Measurements from ENCODE around the gene TDRD9.

Gene TDRD9

GRCh38 chr14:104037074-104037473 is 108.8 kb downstream of the TDRD9 start:
- no peak for ATAC-seq

DNA sequence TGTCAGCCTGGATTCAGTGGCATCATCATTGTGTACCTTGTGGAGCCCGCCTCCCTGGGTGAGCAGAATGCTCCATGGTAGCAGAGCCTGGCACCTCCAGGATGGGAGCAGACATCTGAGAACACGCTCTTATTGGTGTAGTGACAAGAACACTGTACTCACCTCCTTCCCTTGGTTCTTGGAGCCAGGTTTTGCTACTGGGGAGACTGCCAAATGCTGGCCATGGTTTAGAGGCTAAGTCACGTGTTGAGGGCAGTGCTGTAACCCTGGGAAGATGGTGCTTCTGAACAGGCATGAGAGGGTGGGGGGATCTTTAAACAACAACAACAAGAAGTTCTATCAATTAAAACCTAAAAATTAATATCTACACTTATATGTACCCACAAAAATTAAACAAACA is 109.6 kb downstream of the TDRD9 start:
- ATAC-seq: no peak

- no peak for ATAC-seq
These were observed 111.0 kb downstream of the TDRD9 start for GRCh38 chr14:104039214-104039613.

GRCh38 chr14:104040539-104040938 is 112.3 kb downstream of the TDRD9 start:
- no peak for ATAC-seq

- no peak for ATAC-seq
These were observed 113.3 kb downstream of the TDRD9 start for GRCh38 chr14:104041430-104042104.

GRCh38 chr14:104044016-104044415 is 115.8 kb downstream of the TDRD9 start:
- no peak for ATAC-seq

DNA sequence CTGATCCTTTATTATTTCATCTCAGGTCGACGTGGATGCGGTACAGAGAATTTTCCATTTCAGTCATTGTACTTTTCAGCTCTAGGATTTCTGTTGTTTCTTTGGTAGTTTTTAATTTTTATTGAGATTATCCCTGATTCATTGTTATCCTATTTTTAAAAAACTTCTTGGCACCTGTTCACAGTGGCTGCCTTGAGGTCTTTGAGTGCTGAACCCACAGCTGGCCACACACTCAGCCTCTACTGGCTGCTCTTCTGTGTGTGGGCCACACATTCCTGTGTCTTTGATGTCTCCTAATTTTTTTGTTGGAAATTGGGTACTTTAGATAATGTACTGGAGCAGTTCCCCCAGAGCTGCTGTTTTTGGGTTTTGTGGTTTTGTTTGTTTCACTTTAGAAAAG is 119.5 kb downstream of the TDRD9 start:
- ATAC-seq: no peak

DNA sequence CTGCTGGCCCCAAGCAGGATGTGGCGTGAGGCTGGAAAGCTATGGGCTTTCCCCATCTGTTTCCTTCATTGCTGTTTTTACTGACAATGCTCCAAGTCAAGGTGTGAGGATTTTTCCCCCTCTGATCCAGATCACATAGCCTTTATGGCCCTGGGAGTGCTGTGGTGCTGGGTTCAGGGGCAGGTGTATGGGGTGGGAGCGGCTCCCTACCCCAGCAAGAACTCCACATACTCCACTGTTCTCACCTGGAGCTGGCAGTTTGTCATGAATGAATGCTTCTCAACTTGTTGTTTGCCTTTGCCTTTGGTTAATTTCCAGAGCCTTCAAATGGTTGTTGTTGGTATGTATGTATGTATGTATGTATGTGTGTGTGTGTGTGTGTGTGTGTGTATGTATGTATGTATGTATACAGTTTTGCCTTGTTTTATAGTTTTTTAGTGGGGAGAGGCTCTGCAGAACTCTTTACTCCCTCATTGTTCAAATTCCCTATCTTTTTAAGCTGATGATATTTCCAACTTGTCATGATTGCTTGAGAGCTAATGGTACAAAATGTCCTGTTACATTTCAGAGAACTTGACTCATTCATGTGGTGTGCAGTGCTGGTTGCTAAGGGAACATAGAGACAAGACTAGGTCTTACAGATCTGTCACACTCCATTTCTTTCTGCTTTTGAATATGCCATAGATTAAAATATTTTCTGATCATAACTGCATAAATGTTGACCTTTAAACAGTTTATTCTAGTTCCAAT is 120.7 kb downstream of the TDRD9 start:
- no peak for ATAC-seq

GRCh38 chr14:104049576-104050240 is 121.5 kb downstream of the TDRD9 start:
- no peak for ATAC-seq

- no peak for ATAC-seq
These were observed 123.0 kb downstream of the TDRD9 start for GRCh38 chr14:104051092-104051813.

GRCh38 chr14:104054222-104054905 is 126.1 kb downstream of the TDRD9 start:
- ATAC-seq: no peak

DNA sequence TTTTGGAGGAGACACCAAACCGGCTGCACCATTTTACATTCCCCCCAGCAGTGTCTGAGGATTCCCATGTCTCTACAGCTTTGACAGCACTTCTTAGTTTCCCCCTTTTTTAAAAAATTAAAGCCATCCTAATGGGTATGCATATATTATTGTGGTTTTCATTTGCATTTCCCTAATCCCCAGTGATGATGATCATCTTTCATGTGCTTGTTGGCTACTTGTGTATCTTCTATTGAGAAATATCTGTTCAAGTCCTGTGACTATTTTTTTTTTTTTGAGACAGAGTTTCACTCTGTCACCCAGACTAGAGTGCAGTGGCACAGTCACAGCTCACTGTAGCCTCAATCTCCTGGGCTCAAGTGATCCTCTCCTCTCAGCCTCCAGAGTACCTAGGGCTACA is 134.0 kb downstream of the TDRD9 start:
- no peak for ATAC-seq

GRCh38 chr14:104064003-104064402 is 135.7 kb downstream of the TDRD9 start:
- no peak for ATAC-seq

DNA sequence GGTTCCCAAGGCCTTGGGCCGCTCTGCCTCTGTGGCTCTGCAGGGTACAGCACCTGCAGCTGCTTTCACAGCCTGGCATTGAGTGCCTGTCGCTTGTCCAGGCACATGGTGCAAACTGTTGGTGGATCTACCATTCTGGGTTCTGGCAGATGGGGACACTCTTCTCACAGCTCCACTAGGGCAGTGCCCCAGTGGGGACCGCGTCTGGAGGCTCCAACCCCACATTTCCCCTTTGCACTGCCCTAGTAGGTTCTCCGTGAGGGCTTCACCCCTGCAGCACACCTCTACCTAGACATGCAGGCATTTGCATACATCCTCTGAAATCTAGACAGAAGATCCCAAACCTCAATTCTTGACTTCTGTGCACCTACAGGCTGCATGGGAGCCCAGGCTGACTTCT is 138.0 kb downstream of the TDRD9 start:
- ATAC-seq: no peak

DNA sequence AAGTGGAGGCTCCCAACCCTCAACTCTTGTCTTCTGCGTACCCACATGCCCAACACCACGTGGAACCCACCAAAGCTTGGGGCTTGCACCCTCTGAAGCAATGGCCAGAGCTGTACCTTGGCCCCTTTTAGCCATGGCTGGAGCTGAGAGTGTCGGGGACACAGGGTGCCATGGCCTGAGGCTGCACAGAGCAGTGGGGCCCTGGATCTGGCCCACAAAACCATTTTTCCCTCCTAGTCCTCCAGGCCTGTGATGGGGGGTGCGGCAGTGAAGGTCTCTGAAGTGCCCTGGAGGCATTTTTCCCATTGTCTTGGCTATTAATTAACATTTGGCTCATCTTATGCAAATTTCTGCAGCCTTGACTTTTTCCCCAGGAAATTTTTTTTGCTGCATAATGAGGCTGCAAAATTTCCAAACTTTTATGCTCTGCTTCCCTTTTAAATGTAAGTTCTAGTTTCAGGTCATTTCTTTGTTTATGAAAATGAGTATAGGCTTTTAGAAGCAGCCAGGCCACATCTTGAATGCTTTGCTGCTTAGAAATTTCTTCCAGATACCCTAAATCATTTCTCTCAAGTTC is 138.6 kb downstream of the TDRD9 start:
- ATAC-seq: no peak

DNA sequence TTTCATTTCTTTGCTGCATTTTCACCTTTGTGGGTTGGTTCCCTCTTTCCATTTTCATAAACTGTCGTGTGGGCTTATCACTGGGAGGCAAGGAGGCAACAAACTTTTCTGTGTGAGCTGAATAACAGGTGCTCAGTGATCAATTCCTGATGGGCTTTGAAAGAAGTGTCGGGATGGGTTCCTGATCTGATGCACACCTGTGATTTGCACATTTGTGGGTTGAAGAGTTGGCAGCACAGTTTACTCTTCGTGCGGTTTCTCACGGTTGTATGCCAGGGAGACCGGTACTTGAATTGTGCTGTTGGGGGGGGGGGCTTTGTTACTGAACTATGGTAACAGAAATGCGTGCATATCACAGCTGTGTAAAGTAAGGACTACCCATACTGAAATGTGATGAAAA is 141.3 kb downstream of the TDRD9 start:
- no peak for ATAC-seq

DNA sequence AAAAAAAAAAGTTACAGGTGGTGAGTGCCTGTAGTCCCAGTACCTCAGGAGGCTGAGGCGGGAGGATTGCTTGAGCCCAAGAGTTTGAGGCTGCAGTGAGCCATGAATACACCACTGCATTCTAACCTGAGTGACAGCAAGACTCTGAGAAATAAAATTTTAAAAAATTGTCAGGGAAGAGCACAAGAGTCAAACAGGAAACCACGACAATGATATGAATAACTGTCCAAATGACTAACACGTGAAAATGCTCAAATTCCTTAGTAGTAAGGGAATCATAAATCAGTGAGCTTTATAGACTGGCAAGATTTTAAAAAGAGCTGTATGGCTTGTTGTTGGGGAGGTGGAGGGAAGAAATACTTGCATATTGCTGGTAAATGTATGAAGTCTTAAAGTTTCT is 144.3 kb downstream of the TDRD9 start:
- no peak for ATAC-seq

GRCh38 chr14:104073764-104074163 is 145.5 kb downstream of the TDRD9 start:
- no peak for ATAC-seq

DNA sequence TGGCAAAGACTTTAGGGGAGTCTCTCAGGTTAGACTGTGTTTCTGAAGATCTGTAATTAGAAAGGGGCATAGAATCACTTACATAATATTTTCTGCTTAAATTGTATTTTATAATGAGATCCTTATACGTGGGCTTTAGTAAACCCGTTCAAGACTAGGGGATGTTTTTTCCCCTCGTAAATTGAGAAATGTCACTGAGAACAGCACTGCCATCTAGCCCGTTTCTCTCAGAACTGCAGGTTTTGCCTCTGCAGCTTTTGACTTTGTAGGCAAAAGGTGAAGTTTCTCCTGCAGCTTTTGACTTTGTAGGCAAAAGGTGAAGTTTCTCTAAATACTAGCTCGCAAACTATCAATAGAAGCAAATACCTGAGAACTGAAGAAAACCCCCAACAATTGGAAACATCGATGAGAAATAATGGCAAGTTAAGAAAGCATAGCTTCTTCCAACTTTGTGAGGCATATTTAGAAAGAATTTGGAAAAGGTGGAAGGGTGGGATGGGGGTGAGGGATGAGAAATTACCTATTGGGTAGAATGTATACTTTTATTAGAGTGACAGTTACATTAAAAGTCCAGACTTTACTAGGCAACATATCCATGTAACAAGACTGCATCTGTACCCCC is 147.4 kb downstream of the TDRD9 start:
- no peak for ATAC-seq

- ATAC-seq: peak; percentile 22 to 54
These were observed 148.5 kb downstream of the TDRD9 start for GRCh38 chr14:104076743-104077142.

DNA sequence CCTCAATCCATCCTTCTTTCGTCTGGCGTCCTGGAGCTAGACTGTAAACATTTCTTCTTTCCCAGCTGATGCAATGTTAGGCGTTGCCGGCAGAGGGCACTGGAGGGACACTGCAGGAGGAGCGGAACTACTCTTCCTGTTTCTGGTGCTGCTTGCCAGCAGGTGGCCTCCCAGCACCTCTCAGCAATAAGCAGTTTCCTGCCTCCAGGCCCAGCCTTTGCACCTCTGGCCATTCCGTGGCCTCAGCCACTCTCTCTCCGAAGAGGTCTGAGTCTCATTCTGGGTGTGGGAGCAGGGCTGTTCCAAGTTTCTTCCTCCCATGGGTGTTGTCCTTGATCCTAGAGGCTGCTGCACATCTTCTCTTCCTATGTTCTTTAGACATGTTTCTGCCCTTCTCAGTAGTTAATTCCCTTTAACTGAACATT is 149.8 kb downstream of the TDRD9 start:
- peak; percentile 92 to 97 for ATAC-seq

All from activated CD4-positive, CD25-positive, alpha-beta regulatory T cell treated with anti-CD3 and anti-CD28 coated beads, Interleukin-2, amount 50 U/mL, for 24 hours (primary cell).